Stomach smooth muscle (tissue), 2 donors: ENCODE measurements around the gene SFPQ.
"Not testable (repeated sequence)": the region's sequence is repeated elsewhere in the genome, so short reads cannot be mapped to it uniquely, and the experiment has no call there.

ENCODE experiments used
- H3K27ac ChIP-seq: one replicate; pipeline ENCODE4 v1.7.0; 2013; ENCODE audit warnings: mild to moderate bottlenecking, low read length, inconsistent platforms
- H3K27me3 ChIP-seq, 2 donors: one replicate each; pipeline ENCODE4 v1.7.0; 2013; ENCODE audit warnings: low read length in 2 of 2; ENCODE audit not compliant: insufficient read depth in 2 of 2, control insufficient read depth in 1 of 2
- H3K36me3 ChIP-seq, 2 donors: one replicate each; pipeline ENCODE4 v1.7.0; 2013; ENCODE audit warnings: low read length in 2 of 2; ENCODE audit not compliant: control insufficient read depth in 2 of 2, insufficient read depth in 2 of 2
- H3K4me1 ChIP-seq: one replicate; pipeline ENCODE4 v1.7.0; 2013; ENCODE audit warnings: low read length; ENCODE audit not compliant: control insufficient read depth, insufficient read depth
- H3K4me3 ChIP-seq, 2 donors: one replicate each; pipeline ENCODE4 v1.7.0; 2013; ENCODE audit warnings: low read length in 2 of 2
- H3K9ac ChIP-seq, 2 donors: one replicate each; pipeline ENCODE4 v1.7.0; 2013; ENCODE audit warnings: low read length in 2 of 2, mild to moderate bottlenecking in 1 of 2
- H3K9me3 ChIP-seq, 2 donors: one replicate each; pipeline ENCODE4 v1.7.0; 2013; ENCODE audit warnings: low read length in 2 of 2; ENCODE audit not compliant: control insufficient read depth in 2 of 2
- donor health status: healthy.
- donor health status: Pancreatic carcinoma.

SFPQ gene

GRCh38 chr1:35175098-35175576, 17.8 kb downstream of the SFPQ start:
- no peaks in the 10 kb centered on the region for H3K27me3 ChIP-seq
- no peak overlapping the region for H3K4me3 ChIP-seq
- H3K9me3 ChIP-seq, result no peaks in the 10 kb centered on the region
- H3K36me3 ChIP-seq, result peaks cover 23 to 43% of the 10 kb centered on the region in 2 donors
- H3K9ac ChIP-seq, result no peak overlapping the region
- H3K27ac ChIP-seq, result no peak overlapping the region
- no peaks in the 10 kb centered on the region for H3K4me1 ChIP-seq

- no peaks in the 10 kb centered on the region for H3K27me3 ChIP-seq
- no peak overlapping the region for H3K9ac ChIP-seq
- no peaks in the 10 kb centered on the region for H3K9me3 ChIP-seq
- H3K4me3 ChIP-seq, result no peak overlapping the region
- H3K36me3 ChIP-seq, result peaks cover 20 to 35% of the 10 kb centered on the region in 2 donors
- no peak overlapping the region for H3K27ac ChIP-seq
- no peaks in the 10 kb centered on the region for H3K4me1 ChIP-seq
Measured at GRCh38 chr1:35173909-35174540, 18.9 kb downstream of the SFPQ start.

GRCh38 chr1:35173491-35173890, 19.5 kb downstream of the SFPQ start:
- H3K27me3 ChIP-seq, result no peaks in the 10 kb centered on the region

GRCh38 chr1:35172022-35172421, 20.9 kb downstream of the SFPQ start:
- no peaks in the 10 kb centered on the region for H3K27me3 ChIP-seq
- H3K27ac ChIP-seq, result no peak overlapping the region
- no peaks in the 10 kb centered on the region for H3K9me3 ChIP-seq
- no peak overlapping the region for H3K4me3 ChIP-seq
- H3K9ac ChIP-seq, result no peak overlapping the region
- H3K4me1 ChIP-seq, result no peaks in the 10 kb centered on the region
- peaks cover 10 to 21% of the 10 kb centered on the region in 2 donors for H3K36me3 ChIP-seq

More at GRCh38 chr1:35173491-35173890, 19.5 kb downstream of the SFPQ start:
- H3K36me3 ChIP-seq, result peaks cover 18 to 31% of the 10 kb centered on the region in 2 donors
- H3K27ac ChIP-seq, result no peak overlapping the region
- H3K9me3 ChIP-seq, result no peaks in the 10 kb centered on the region
- no peak overlapping the region for H3K9ac ChIP-seq
- H3K4me1 ChIP-seq, result no peaks in the 10 kb centered on the region
- H3K4me3 ChIP-seq, result no peak overlapping the region

- Histone ChIP-seq H3K27ac (no peak overlapping the region), H3K9ac (no peak overlapping the region), H3K4me3 (no peak overlapping the region)
Measured at GRCh38 chr1:35171579-35171978, 21.4 kb downstream of the SFPQ start.

GRCh38 chr1:35164893-35165292, 28.1 kb downstream of the SFPQ start:
- H3K27me3 ChIP-seq, result no peaks in the 10 kb centered on the region
- H3K4me1 ChIP-seq, result no peaks in the 10 kb centered on the region
- no peak overlapping the region for H3K27ac ChIP-seq
- H3K36me3 ChIP-seq, result no peaks in the 10 kb centered on the region
- H3K4me3 ChIP-seq, result no peak overlapping the region
- no peaks in the 10 kb centered on the region for H3K9me3 ChIP-seq
- H3K9ac ChIP-seq, result no peak overlapping the region

More at GRCh38 chr1:35171579-35171978, 21.4 kb downstream of the SFPQ start:
- H3K36me3 ChIP-seq, result peaks cover 9 to 18% of the 10 kb centered on the region in 2 donors
- H3K9me3 ChIP-seq, result no peaks in the 10 kb centered on the region
- H3K27me3 ChIP-seq, result no peaks in the 10 kb centered on the region
- H3K4me1 ChIP-seq, result no peaks in the 10 kb centered on the region

- H3K4me3 ChIP-seq, result no peak overlapping the region
- no peaks in the 10 kb centered on the region for H3K36me3 ChIP-seq
- no peak overlapping the region for H3K27ac ChIP-seq
- no peaks in the 10 kb centered on the region for H3K4me1 ChIP-seq
- H3K9me3 ChIP-seq, result no peaks in the 10 kb centered on the region
- no peak overlapping the region for H3K9ac ChIP-seq
- H3K27me3 ChIP-seq, result peaks cover 0 to 2% of the 10 kb centered on the region in 2 donors
Measured at GRCh38 chr1:35151220-35151619, 41.7 kb downstream of the SFPQ start.

GRCh38 chr1:35145892-35146549, 46.9 kb downstream of the SFPQ start:
- not testable (repeated sequence) for H3K27ac ChIP-seq, H3K36me3 ChIP-seq, H3K4me1 ChIP-seq, H3K9me3 ChIP-seq, H3K9ac ChIP-seq, H3K27me3 ChIP-seq, H3K4me3 ChIP-seq

GRCh38 chr1:35143737-35144508, 49.0 kb downstream of the SFPQ start:
- Histone ChIP-seq H3K4me3 (no peak overlapping the region), H3K36me3 (no peaks in the 10 kb centered on the region), H3K9ac (no peak overlapping the region), H3K27me3 (no peaks in the 10 kb centered on the region), H3K4me1 (no peaks in the 10 kb centered on the region), H3K27ac (no peak overlapping the region), H3K9me3 (no peaks in the 10 kb centered on the region)

GRCh38 chr1:35142728-35143127, 50.2 kb downstream of the SFPQ start:
- not testable (repeated sequence) for H3K9me3 ChIP-seq, H3K4me3 ChIP-seq, H3K36me3 ChIP-seq, H3K27me3 ChIP-seq, H3K27ac ChIP-seq, H3K4me1 ChIP-seq, H3K9ac ChIP-seq
